Non-pigmented ciliary epithelial cell (primary cell): ENCODE measurements around the gene TTI1.

Experiments
- DNase-seq: peaks from one replicate; pipeline ENCODE4 v3.0.0-alpha.2; 2010; ENCODE audit warnings: low read depth

Gene TTI1

DNA sequence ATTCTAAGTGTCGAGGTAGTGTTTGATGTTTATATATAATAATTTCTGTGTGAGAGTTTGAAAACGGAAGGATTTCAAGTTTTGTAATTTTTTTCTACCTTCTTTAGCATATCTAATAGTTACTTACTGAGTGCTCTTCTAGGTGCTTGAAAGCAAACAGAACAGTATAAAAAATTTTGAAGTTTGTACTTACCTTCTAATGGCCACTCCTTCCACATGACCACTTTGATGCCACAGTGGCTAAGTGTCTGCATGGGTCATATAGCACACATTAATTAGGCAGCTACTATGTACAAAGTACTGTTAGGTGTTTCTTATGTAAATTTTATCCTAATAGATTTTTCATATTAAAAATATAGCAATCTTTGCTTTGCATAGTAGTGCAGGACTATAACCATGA lies 21.4 kb upstream of the TTI1 start:
- no peak for DNase-seq

DNA sequence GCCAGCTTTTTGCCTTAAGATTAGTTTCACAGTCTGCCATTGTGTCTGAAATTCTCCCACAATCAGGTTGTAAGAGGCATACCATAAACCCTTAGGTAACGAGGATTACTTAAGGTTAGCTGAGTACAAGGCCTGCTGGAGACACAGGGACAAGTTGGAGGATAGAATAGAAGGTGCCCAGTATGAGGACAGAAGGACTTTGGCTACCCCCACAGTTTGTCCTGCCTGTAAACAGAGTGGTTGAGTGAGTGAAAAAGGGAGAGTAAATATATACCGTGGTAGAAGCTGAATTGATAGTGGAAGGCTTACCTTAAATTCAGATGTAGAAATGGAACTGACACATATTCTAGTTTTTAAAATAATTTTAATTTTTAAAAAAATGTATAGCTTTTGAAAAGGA lies 19.6 kb upstream of the TTI1 start:
- no peak for DNase-seq

DNA sequence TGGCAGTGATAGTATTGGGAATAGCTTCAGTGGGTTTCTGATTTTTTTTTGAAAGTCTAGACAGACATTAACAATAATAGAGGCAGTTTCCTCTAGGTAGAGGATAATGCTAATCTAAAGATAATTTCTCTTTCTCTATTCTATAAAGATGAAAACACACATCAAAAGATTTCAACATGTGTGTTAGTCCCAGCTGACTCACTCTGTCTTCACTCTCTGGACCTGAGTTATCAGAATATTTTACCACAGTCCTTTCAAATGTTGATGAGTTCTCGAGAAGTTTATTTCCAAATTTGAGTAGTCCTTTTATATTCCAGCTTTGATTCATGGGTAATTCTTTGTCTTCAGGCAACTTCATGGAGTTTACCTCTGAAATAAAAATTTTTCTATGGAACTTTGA lies 17.4 kb upstream of the TTI1 start:
- DNase-seq: no peak

DNA sequence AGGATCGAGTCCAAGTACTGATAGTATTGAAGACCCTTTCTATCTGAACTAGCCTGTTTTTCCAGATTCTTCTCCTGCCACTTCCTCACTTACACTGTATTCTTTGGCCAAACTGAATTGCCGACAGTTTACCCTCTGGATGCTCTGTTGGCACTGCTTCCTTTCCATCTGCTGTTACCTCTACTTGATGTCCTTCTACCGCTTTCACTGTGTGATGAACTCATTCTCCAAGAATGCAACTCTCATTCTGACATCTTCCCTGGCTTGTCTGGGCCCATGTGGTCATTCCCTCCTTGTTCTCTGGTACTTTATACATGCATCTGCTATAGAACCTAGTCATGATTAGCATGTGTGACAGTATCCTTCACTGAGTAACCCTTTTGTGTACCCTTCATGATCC lies 16.5 kb upstream of the TTI1 start:
- DNase-seq: peak; percentile 69

DNA sequence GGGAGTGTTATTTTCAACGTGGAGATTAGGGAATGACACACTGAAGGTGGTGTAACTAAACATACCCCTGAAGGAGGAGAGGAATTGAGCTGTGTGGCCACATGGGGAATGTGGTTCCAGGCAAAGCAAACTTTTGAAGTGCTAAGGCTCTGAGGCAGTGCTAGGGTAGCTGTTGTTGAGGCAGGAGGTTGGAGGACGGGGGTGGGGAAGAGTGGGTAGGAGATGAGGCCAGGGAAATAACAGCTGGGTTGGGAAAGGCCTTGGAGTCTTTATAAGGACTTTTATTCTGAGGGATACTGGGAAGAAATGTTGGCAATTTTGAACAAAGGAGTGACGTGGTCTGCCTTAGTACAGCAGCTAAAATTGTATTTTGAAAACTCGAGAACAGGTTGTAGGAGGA lies 13.3 kb upstream of the TTI1 start:
- DNase-seq: no peak

DNA sequence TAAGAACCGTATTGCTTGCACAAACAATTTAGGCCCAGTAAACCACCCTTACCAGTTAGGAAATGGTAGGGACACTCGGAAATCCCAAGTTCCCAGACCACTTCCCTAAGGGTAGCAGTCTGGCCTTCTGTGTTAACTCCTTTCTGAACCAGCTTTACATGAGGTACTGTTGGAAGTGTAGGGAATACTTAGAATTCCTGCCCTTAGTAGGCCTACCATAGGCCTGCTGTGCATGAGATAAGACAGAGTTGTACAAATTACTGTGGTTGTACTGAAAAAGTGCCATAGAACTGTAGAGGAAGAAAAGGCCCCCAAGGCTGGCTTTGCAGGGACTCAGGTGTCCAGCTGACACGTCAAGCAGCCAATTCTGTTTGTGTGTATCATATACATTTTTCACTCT lies 11.4 kb upstream of the TTI1 start:
- DNase-seq: no peak

DNA sequence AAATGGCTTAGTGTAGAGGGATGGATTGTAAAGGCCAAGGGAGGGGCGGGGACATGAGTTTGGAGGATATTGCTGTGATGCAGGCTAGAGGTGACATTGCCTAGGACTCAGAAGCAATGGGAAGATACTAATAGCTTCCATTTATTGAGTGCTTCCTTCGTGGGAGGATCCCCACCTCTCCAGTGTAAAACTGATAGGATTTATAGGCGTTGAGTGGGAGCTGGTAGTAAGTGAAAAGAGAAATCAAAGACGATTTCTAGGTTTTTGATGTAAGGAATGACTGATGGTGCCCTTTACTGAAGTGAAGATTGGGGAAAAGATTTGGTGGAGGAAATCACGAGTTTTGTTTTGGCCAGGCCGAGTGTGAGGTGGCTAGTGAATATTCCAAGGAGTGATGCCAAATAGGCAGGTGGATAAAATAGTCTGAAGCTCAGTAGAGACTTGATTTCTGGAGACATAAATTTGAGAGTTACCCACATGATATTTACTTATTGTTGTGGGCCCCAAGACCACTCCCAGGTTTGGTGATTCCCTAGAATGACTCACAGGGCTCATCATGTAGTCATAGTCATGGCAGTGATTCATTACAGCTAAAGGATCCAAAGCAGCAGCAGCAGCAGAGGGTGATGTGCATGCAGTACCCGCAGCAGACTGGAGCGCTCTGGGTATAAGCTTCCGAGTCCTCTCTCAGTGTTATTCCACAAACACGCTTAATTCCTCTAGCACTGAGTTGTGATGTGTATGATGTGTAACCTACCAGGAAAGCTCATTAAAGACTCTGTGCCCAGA lies 10.4 kb upstream of the TTI1 start:
- DNase-seq: peak; percentile 81

DNA sequence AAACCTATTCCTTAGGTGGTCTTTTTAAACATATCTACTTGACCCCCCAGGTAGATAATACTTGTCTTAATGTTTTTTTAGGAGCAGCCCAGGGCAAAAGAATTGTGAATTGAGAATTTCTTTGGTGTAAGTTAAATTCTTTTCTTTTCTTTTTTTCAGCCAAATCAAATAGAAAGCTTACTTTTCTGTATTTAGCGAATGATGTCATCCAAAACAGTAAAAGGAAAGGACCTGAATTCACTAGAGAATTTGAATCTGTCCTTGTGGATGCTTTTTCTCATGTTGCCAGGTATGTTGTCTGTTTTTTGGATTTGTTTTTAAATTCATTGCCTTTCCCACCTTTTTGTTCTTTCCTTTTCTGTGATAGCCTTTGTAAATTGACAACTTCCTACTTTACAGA lies 7.0 kb upstream of the TTI1 start:
- no peak for DNase-seq

DNA sequence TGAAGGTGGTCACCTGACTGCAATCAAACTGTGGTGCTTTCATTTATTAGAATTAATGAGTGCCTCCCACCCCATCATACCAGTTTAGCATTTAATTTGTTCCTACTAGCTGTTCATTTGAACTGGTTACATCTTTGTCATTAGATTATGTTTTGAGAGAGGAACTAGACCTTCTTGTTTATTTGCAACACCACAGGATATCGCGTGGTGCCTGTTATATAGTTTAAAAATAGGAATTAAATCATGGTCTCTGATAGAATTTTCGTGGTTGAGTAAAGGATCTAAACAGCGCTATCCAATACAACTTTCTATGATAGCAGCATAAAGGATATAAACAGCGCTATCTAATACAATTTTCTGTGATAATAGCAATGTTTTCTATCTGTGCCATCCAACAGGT lies 3.1 kb upstream of the TTI1 start:
- no peak for DNase-seq

DNA sequence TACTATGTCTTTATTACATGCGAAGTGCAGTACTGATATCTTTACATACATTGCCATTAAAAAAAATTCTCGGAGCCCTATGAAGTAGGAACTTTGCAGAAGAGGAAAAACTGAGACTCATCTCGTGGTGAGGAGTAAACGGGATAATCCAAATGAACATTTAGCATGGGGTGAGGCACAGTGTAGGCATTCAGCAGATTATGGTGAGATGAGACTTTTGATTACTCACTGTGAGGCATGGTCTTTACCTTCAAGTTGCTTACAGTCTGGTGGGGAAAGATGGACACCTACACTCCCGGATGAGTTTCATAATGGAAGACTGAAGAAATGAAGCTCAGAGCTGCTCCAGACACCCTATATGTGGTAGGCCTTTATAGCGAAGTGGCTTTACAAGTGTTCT lies 1.7 kb upstream of the TTI1 start:
- DNase-seq: no peak

DNA sequence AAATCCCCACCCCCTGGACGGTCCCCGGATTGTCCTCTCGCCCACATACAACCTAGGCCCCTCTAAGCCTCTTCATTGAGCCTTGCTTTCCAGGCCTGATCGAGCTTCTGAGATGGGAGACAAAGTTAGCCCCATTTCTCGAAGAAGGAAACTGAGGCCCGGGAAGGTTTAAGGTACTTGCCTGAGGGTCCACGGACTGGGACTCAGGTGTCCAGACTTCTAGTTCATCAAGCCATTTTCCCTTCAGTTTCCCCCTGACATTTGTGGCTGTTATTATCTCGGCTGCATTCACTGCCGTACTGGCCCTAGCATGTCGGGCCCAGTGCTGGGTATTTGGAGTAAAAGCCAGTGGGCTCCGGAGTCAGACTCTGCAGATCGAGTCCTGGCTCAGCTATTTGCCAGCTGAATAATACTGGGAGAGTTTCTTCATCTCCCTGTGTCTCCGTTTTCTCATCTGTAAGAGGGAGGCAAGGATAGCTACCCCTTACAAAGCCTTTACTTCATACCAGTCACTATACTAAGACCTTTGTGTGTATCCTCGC lies 923 bp upstream of the TTI1 start:
- no peak for DNase-seq

DNA sequence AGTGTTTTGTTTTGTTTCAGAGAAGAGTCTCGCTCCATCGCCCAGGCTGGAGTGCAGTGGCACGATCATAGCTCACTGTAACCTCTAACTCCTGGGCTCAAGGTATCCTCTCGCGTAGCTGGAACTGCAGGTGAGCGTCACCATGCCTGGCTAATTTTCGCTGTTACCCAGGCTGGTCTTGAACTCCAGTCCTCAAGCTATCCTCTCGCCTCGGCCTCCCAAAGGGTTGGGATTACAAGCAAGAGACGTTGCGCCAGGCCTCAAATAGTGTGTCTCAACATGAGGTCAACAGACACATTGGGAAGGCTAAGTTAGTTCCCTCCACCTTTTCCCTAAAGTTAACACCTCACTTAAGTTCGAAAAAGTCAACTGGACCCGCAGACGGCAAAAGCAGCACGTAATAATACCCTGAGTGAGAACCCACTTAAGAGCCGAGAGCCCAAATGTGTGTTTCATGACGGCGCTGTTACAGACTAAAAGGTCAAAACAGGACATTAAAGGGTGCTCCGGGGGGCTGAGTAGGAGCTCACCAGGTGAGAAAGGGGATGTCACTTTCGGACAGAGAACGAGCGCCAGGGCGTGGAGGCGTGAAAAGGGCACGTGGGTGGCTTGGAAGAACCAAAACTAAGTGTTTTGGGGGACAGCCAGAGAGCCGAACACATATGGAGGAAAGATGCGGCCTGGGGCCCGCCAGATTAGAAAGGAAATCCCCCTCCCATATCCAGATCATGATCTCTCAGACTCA lies 499 bp downstream of the TTI1 start:
- no peak for DNase-seq

DNA sequence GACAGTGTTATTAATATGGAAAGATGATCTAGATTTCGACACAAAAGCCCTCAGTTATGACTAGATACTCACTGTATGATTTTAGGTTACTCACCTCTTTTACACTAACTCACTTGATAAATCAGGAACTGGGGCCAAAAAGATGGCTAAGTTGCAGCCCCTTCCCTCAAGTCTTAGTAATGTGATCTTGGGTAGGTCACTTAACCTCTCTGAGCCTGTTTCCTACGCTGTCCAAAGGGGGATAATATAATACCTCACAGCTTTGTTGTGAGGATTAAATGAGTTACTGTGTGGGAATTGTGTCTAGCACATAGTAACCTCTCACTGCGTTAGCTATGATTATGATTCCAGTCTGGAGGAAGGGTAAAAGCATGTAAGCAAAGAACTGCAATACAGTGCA lies 1.3 kb downstream of the TTI1 start:
- no peak for DNase-seq

DNA sequence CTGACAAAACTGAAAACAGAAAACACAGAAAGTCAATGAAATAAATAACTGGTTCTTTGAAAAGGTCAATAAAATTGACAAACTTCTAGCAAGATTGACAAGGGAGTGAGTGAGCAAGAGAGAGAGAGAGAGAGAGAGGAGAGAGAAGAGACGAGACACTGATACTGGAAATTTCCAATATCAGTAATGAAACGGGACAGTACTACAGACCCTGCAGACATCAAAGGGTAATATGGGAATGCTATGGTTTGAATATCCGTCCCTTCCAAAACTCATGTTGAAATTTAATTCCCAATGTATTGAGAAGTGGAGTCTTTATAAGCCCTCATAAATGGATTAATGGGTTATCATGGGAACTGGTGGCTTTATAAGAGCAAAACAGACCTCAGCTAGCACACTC lies 3.8 kb downstream of the TTI1 start:
- DNase-seq: no peak

DNA sequence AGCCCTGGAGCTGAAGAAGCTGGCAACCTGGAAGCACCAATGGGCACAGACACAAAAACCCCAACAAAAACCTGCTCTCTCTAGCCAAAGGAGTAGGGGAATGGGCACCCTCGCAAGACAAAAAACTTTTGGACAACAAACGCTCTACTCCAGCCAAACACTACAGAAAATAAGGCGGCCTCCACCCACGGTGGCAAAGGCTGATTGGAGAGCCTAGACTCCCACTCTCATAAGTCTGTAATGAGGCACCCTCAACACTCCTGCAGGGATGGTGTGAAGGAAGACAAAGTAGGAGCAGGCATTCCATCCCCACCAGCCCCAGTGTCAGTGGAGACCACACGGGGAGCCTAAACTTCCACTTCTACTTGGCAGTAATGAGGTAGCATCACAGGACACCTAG lies 8.8 kb downstream of the TTI1 start:
- no peak for DNase-seq

DNA sequence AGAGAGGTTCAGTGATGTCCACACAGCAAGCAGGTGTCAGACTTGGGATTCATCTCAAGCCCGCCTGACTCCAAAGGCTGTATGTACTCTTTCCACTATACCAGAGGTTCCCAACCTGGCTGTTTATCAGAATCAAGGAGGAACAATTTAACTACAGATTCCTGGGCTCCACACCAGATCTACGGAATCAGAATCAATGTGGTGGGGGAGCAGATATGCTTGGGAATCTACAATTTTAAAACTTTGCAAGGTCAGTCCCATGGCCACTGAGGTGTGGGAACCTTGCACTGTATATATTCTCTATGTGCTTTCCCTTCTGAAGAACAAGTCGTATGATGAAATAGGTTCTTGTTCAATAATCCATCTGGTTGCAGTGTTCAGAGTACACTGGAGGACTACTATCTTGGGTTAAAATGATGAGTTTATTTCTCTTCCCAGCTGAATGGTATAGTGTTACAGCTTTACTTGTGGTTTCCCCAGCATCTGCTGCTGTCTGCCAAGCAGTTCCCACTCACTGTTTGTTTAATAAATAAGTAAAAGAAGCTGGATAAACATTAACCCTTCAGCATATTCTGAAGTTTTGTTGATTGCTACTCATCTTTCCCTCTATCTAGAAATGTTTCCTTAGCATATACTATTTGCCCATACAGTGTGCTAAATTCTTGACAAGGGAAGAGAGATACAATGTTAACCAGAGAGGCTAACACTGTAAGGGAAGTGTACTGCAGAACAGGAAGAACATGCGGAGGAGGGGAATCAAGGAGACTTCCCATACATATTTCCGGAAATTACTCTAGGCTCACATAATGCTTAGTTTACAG lies 9.9 kb downstream of the TTI1 start:
- peak; percentile 53 for DNase-seq

DNA sequence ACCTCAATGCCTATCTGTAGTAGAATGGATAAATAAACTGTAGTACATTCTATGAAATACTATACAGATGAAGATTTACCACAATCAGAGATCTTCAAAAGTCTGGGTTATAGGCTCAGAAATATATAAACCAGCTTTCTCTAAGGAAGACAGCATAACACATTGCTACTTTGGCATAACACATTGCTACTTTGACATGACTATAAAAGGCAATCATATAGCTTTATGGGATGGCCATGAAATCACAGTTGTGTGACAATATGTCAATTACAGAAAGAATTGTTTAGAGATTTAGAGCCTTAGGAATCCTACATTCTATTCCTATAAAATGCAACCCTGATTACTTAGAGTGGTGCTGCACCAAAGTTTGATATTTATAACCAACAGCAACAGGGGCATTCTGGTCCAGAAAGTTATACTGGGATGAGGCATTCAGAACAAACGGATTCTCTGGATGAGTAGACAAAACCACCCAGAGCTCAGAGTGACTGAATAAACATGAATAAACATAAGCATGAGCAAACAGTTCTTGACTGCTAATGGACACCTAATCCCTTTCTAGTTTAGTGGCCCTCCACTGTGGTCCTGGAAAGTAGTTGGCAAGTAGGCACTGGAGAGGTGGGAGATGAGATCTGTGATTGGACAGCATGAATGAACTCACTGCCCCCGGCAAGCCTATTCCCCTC lies 12.0 kb downstream of the TTI1 start:
- no peak for DNase-seq

DNA sequence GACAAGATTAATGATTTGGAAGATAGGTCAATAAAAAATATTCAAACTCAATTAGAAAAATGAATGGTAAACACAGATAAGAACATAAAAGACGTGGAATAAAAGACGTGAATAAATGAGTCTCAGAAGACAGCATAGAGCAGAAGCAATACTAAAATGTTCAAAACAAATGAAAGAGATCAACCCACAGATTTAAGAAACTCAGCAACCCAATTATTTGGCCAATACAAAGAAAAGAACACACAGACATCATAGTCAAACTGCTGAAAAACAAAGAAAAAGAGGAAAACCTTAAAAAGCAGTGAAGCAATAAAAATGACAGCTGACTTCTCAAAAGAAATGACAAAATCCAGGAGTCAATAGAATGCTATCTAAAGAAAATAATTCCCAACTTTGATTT lies 14.9 kb downstream of the TTI1 start:
- no peak for DNase-seq

DNA sequence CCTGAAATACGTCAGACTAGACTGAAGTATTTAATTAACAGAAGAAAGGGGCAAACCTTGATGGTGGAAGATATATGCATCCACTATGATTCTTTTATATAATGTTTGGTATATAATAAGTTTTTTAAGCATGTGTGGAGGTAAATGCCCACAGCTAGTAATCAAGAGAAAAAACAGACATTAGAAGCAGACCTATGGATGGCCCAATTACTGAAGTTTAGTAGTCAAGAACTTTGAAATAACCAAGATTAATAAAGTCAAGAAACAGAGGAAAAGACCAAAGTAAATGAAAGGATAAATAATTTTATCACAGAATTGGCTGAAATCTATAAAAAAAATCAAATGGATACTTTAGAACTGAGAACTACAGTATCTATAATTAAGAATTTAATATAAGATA lies 15.3 kb downstream of the TTI1 start:
- no peak for DNase-seq

DNA sequence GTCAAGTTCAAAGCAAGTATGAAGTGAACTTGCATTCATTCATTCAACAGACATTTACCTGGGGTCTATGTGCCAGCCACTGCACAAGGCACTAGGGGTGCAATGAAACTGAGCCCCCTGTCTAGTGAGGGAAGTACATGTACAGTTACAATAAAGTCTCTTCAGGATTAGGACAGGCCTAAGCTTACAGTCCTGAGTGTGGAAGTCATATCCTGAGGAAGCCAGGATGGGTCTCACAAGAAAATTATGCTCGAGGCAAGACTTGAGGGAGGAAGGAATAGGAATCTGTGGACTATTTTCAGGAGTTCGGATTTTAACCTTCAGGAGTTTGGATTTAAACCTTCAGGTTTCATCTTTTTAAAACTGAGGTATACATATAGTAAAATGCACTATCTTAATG lies 19.4 kb downstream of the TTI1 start:
- DNase-seq: no peak

DNA sequence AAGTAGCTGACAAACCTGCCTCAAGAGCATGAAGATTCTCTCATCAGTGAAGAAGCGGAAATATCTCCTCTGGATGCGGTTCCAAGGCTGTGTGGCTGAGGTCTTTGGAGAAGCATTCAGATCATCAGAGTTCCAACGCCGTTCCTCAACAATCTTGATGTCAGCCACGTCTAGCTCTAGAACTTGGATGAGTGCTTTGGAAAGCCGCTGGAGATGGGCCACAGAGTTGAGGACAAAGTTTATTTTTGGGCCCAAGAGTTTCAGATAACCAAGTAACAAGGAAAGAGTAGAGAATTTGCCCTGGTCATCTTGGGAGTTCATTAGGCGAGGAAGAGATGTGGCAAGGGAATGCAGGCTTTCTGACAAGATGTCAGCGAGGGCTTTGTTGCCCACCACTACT lies 20.9 kb downstream of the TTI1 start:
- no peak for DNase-seq

DNA sequence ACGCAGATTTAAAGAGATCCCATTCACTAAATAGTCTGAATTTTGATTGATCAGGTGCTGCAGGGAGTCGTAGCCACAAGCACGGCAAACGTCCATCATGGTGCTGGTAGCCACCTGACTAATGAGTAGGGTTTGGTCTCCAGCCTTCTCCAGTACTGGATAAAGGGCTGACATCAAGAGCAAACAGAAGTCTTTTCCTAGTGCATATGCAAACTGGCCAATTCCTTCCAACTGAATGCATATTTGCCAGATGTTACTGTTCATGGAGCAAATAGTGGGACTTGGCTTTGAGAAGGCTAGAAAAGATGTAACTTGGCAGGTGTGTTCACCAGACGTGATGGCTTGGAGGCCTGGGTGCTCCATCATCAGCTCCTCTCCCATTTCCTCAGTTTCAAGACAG lies 21.6 kb downstream of the TTI1 start:
- DNase-seq: no peak
